Vagina (tissue), 2 donors: ENCODE data around the gene VIPR2. TPM values are rescaled to one million over a fixed set of nuclear protein-coding genes. Genes with fewer than 3 reads are reported as not detected.

Source experiments
- DNase-seq, 2 donors: peaks; one replicate each; pipeline ENCODE4 v3.0.0-alpha.2; 2017; ENCODE audit errors: extremely low spot score in 2 of 2
- H3K27ac ChIP-seq: fragments of 200-600 bp; sonication (generic); one replicate; pipeline ENCODE4 v1.5.1; 2019
- H3K27me3 ChIP-seq: fragments of 200-600 bp; sonication (generic); one replicate; pipeline ENCODE4 v1.5.1; 2019
- H3K36me3 ChIP-seq, 2 donors: fragments of 200-600 bp; sonication (generic); one replicate each; pipeline ENCODE4 v1.5.1; 2017 to 2019
- H3K4me1 ChIP-seq: fragments of 200-600 bp; sonication (generic); one replicate; pipeline ENCODE4 v1.5.1; 2019
- H3K4me3 ChIP-seq, 2 donors: fragments of 200-600 bp; sonication (generic); 1 replicate in 1 of 2; 2 replicates in 1 of 2; pipeline ENCODE4 v1.5.1; 2016 to 2019
- H3K9me3 ChIP-seq: fragments of 200-600 bp; sonication (generic); one replicate; pipeline ENCODE4 v1.5.1; 2019
- CTCF ChIP-seq, 3 experiments: fragments of 450-650 bp in 2 of 3; fragments of 200-600 bp in 1 of 3; sonication (generic) in 1 of 3; IDR thresholded peaks; one replicate each; pipeline ENCODE4 v1.5.1; 2017 to 2019; ENCODE audit warnings: antibody characterized with exemption in 3 of 3, mild to moderate bottlenecking in 2 of 3, moderate library complexity in 2 of 3
- POLR2A ChIP-seq, 2 donors: fragments of 450-650 bp; IDR thresholded peaks; one replicate each; pipeline ENCODE4 v1.6.1; 2017; ENCODE audit warnings: antibody characterized with exemption in 2 of 2, mild to moderate bottlenecking in 2 of 2, moderate library complexity in 2 of 2
- POLR2AphosphoS5 ChIP-seq, 2 donors: sonication (generic); formaldehyde crosslinking; IDR thresholded peaks; one replicate each; pipeline ENCODE4 v1.9.0; 2017; ENCODE audit warnings: antibody characterized with exemption in 2 of 2, mild to moderate bottlenecking in 2 of 2, low read depth in 1 of 2; ENCODE audit not compliant: insufficient read depth in 1 of 2
- intact Hi-C: fragments of 100-400 bp; cut with DNase I; formaldehyde crosslinking; loops from one replicate; pipeline ENCODE4 v1.15.1; 2023
- total RNA-seq: library from RNA; depleted of rRNA; stranded (reverse); fragments of >200 nt; gene quantifications from one replicate; pipeline ENCODE4 v1.2.3, GENCODE V29; 2016

Gene VIPR2
- total RNA-seq, 1 donor from 2014 or later, result 11.3 TPM

- Histone ChIP-seq H3K9me3 (no peaks in the 10 kb centered on the region), H3K4me1 (peaks cover 23% of the 10 kb centered on the region), H3K4me3 (peak overlapping the region in 1 of 2 donors; percentile 81), H3K36me3 (no peaks in the 10 kb centered on the region), H3K27me3 (no peaks in the 10 kb centered on the region), H3K27ac (peak overlapping the region; percentile 82)
- intact Hi-C loops, result no loop called here
- DNase-seq, result no peak
- TF ChIP-seq POLR2A (IDR thresholded peaks at IDR 0.05) (no peak), CTCF (IDR thresholded peaks at IDR 0.05) (no peak), POLR2AphosphoS5 (IDR thresholded peaks at IDR 0.05; ENCODE audit: insufficient read depth in 1 of 2, low read depth in 1 of 2) (no peak)
Observed at GRCh38 chr7:159146084-159146858, 1.6 kb upstream of the VIPR2 start.

- DNase-seq, result peak; percentile 58 to 83
- H3K27ac ChIP-seq, result peak overlapping the region; percentile 82
- H3K4me1 ChIP-seq, result peaks cover 23% of the 10 kb centered on the region
- H3K36me3 ChIP-seq, result no peaks in the 10 kb centered on the region
- intact Hi-C loops, result no loop called here
- H3K9me3 ChIP-seq, result no peaks in the 10 kb centered on the region
- H3K4me3 ChIP-seq, result peak overlapping the region; percentile 73 to 81
- H3K27me3 ChIP-seq, result no peaks in the 10 kb centered on the region
- TF ChIP-seq POLR2A (IDR thresholded peaks at IDR 0.05) (no peak), POLR2AphosphoS5 (IDR thresholded peaks at IDR 0.05; ENCODE audit: insufficient read depth in 1 of 2, low read depth in 1 of 2) (peak in 1 of 2 donors; percentile 64)
Observed at GRCh38 chr7:159145490-159145855, 806 bp upstream of the VIPR2 start.

- Histone ChIP-seq H3K4me1 (peaks cover 23% of the 10 kb centered on the region), H3K27ac (peak overlapping the region; percentile 82), H3K4me3 (peak overlapping the region; percentile 73 to 81), H3K9me3 (no peaks in the 10 kb centered on the region), H3K27me3 (no peaks in the 10 kb centered on the region), H3K36me3 (no peaks in the 10 kb centered on the region)
- peak; percentile 46 to 82 for DNase-seq
- peak in 1 of 2 donors; percentile 38 for TF ChIP-seq POLR2AphosphoS5 (IDR thresholded peaks at IDR 0.05; ENCODE audit: insufficient read depth in 1 of 2, low read depth in 1 of 2)
- no peak for TF ChIP-seq POLR2A (IDR thresholded peaks at IDR 0.05)
- intact Hi-C loops, result no loop called here
Observed at GRCh38 chr7:159143780-159144757, 598 bp downstream of the VIPR2 start.

GRCh38 chr7:159142730-159143129 lies 1.9 kb downstream of the VIPR2 start:
- Histone ChIP-seq H3K27ac (peak overlapping the region; percentile 82), H3K27me3 (no peaks in the 10 kb centered on the region), H3K9me3 (no peaks in the 10 kb centered on the region), H3K4me1 (peaks cover 23% of the 10 kb centered on the region), H3K4me3 (peak overlapping the region; percentile 73 to 81), H3K36me3 (no peaks in the 10 kb centered on the region)
- intact Hi-C loops, result no loop called here
- TF ChIP-seq POLR2AphosphoS5 (IDR thresholded peaks at IDR 0.05; ENCODE audit: insufficient read depth in 1 of 2, low read depth in 1 of 2) (no peak), POLR2A (IDR thresholded peaks at IDR 0.05) (no peak), CTCF (IDR thresholded peaks at IDR 0.05) (no peak)
- DNase-seq, result peak in 1 of 2 donors; percentile 79

GRCh38 chr7:159142199-159142598 lies 2.5 kb downstream of the VIPR2 start:
- H3K4me1 ChIP-seq, result peaks cover 23% of the 10 kb centered on the region

GRCh38 chr7:159141660-159142059 lies 3.0 kb downstream of the VIPR2 start:
- intact Hi-C loops, result no loop called here
- Histone ChIP-seq H3K27ac (no peak overlapping the region), H3K36me3 (no peaks in the 10 kb centered on the region), H3K4me1 (peaks cover 23% of the 10 kb centered on the region), H3K4me3 (no peak overlapping the region), H3K27me3 (no peaks in the 10 kb centered on the region), H3K9me3 (no peaks in the 10 kb centered on the region)
- TF ChIP-seq POLR2AphosphoS5 (IDR thresholded peaks at IDR 0.05; ENCODE audit: insufficient read depth in 1 of 2, low read depth in 1 of 2) (no peak), POLR2A (IDR thresholded peaks at IDR 0.05) (no peak), CTCF (IDR thresholded peaks at IDR 0.05) (no peak)
- DNase-seq, result peak in 1 of 2 donors; percentile 54

More at GRCh38 chr7:159142199-159142598, 2.5 kb downstream of the VIPR2 start:
- H3K27me3 ChIP-seq, result no peaks in the 10 kb centered on the region
- TF ChIP-seq POLR2AphosphoS5 (IDR thresholded peaks at IDR 0.05; ENCODE audit: insufficient read depth in 1 of 2, low read depth in 1 of 2), result no peak
- H3K27ac ChIP-seq, result no peak overlapping the region
- H3K36me3 ChIP-seq, result no peaks in the 10 kb centered on the region
- intact Hi-C loops, result no loop called here
- DNase-seq, result no peak
- H3K4me3 ChIP-seq, result no peak overlapping the region
- H3K9me3 ChIP-seq, result no peaks in the 10 kb centered on the region
